ENCODE measurements around the gene MIPOL1. TPM values are rescaled to one million over a fixed set of nuclear protein-coding genes. Genes with fewer than 3 reads are reported as not detected.
"Not testable (repeated sequence)": the region's sequence is repeated elsewhere in the genome, so short reads cannot be mapped to it uniquely, and the experiment has no call there.

Gene MIPOL1
- total RNA-seq, 6 experiments from 2014 or later: 6.5 to 7.7 (median 6.8) TPM

- Mint-ChIP-seq H3K9me3 (no peaks in the 10 kb centered on the region), H3K4me3 (no peak overlapping the region), H3K4me1 (ENCODE audit: low read depth) (no peaks in the 10 kb centered on the region; the same call in 1 of the 2 replicates), H3K27ac (no peak overlapping the region), H3K27me3 (ENCODE audit: insufficient read depth) (no peaks in the 10 kb centered on the region), H3K36me3 (ENCODE audit: low read depth) (no peaks in the 10 kb centered on the region; the same call in 1 of the 2 replicates)
- DNase-seq: no peak
- TF ChIP-seq CTCF (IDR thresholded peaks at IDR 0.05): no peak
Observed at GRCh38 chr14:37447883-37448391, 250.2 kb downstream of the MIPOL1 start.

GRCh38 chr14:37452323-37452722 lies 254.6 kb downstream of the MIPOL1 start:
- no peak overlapping the region for H3K4me3 Mint-ChIP-seq
- H3K27ac Mint-ChIP-seq: no peak overlapping the region
- TF ChIP-seq CTCF (IDR thresholded peaks at IDR 0.05): no peak
- H3K27me3 Mint-ChIP-seq (ENCODE audit: insufficient read depth): no peaks in the 10 kb centered on the region
- no peaks in the 10 kb centered on the region for H3K9me3 Mint-ChIP-seq
- no peaks in the 10 kb centered on the region for H3K4me1 Mint-ChIP-seq (ENCODE audit: low read depth)
- no peak for DNase-seq
- H3K36me3 Mint-ChIP-seq (ENCODE audit: low read depth): no peaks in the 10 kb centered on the region

GRCh38 chr14:37453985-37454384 lies 256.2 kb downstream of the MIPOL1 start:
- DNase-seq: no peak
- Mint-ChIP-seq H3K9me3 (no peaks in the 10 kb centered on the region), H3K4me3 (no peak overlapping the region), H3K36me3 (ENCODE audit: low read depth) (no peaks in the 10 kb centered on the region), H3K27me3 (ENCODE audit: insufficient read depth) (no peaks in the 10 kb centered on the region), H3K4me1 (ENCODE audit: low read depth) (no peaks in the 10 kb centered on the region), H3K27ac (no peak overlapping the region)
- no peak for TF ChIP-seq CTCF (IDR thresholded peaks at IDR 0.05)

GRCh38 chr14:37457334-37457733 lies 259.6 kb downstream of the MIPOL1 start:
- H3K4me3 Mint-ChIP-seq: no peak overlapping the region
- TF ChIP-seq CTCF (IDR thresholded peaks at IDR 0.05): no peak

GRCh38 chr14:37462426-37462825 lies 264.7 kb downstream of the MIPOL1 start:
- H3K4me3 Mint-ChIP-seq; H3K27ac Mint-ChIP-seq; H3K4me1 Mint-ChIP-seq (ENCODE audit: low read depth); H3K36me3 Mint-ChIP-seq (ENCODE audit: low read depth); DNase-seq; H3K27me3 Mint-ChIP-seq (ENCODE audit: insufficient read depth): not testable (repeated sequence)
- H3K9me3 Mint-ChIP-seq: peaks cover 22% of the 10 kb centered on the region

More at GRCh38 chr14:37457334-37457733, 259.6 kb downstream of the MIPOL1 start:
- DNase-seq: no peak
- H3K4me1 Mint-ChIP-seq (ENCODE audit: low read depth): no peaks in the 10 kb centered on the region
- H3K27ac Mint-ChIP-seq: no peak overlapping the region
- H3K9me3 Mint-ChIP-seq: peaks cover 13% of the 10 kb centered on the region
- H3K36me3 Mint-ChIP-seq (ENCODE audit: low read depth): no peaks in the 10 kb centered on the region
- H3K27me3 Mint-ChIP-seq (ENCODE audit: insufficient read depth): no peaks in the 10 kb centered on the region

GRCh38 chr14:37464192-37464858 lies 266.6 kb downstream of the MIPOL1 start:
- Mint-ChIP-seq H3K4me1 (ENCODE audit: low read depth) (no peaks in the 10 kb centered on the region), H3K4me3 (no peak overlapping the region), H3K36me3 (ENCODE audit: low read depth) (peaks cover 4% of the 10 kb centered on the region; the same call in 1 of the 2 replicates), H3K27me3 (ENCODE audit: insufficient read depth) (no peaks in the 10 kb centered on the region), H3K9me3 (peaks cover 22% of the 10 kb centered on the region), H3K27ac (no peak overlapping the region)
- no peak for DNase-seq
- no peak for TF ChIP-seq CTCF (IDR thresholded peaks at IDR 0.05)

Data from HFFc6 (cell line).